Stimulated activated naive CD4-positive, alpha-beta T cell treated with Interleukin-2 at 50 U/mL for 16 hours (primary cell): ENCODE measurements around the gene KPNA2.
"Not testable (repeated sequence)": the region's sequence is repeated elsewhere in the genome, so short reads cannot be mapped to it uniquely, and the experiment has no call there.

Experiments
- DNase-seq: peaks from one replicate; lab custom pipeline; 2025; lab: John Stamatoyannopoulos, UW

KPNA2 gene

GRCh38 chr17:68020409-68020756, 15.2 kb upstream of the KPNA2 start:
- DNase-seq = no peak

GRCh38 chr17:68020791-68021190, 14.7 kb upstream of the KPNA2 start:
- DNase-seq = not testable (repeated sequence)

- no peak for DNase-seq
Measured at GRCh38 chr17:68021963-68022362, 13.6 kb upstream of the KPNA2 start.

- DNase-seq = not testable (repeated sequence)
Measured at GRCh38 chr17:68022547-68022946, 13.0 kb upstream of the KPNA2 start.

- DNase-seq = no peak
Measured at GRCh38 chr17:68029512-68030215, 5.9 kb upstream of the KPNA2 start.

GRCh38 chr17:68033636-68034451, 1.7 kb upstream of the KPNA2 start:
- no peak for DNase-seq

- DNase-seq = no peak
Measured at GRCh38 chr17:68034452-68034776, 1.1 kb upstream of the KPNA2 start.

- peak; percentile 95 for DNase-seq
Measured at GRCh38 chr17:68035131-68035522, 408 bp upstream of the KPNA2 start.

- no peak for DNase-seq
Measured at GRCh38 chr17:68036304-68037147, 991 bp downstream of the KPNA2 start.

GRCh38 chr17:68047153-68047846, 11.8 kb downstream of the KPNA2 start:
- no peak for DNase-seq

GRCh38 chr17:68047890-68048542, 12.5 kb downstream of the KPNA2 start:
- DNase-seq = not testable (repeated sequence)

- DNase-seq = no peak
Measured at GRCh38 chr17:68048996-68049395, 13.5 kb downstream of the KPNA2 start.

GRCh38 chr17:68049812-68050437, 14.4 kb downstream of the KPNA2 start:
- not testable (repeated sequence) for DNase-seq

GRCh38 chr17:68051321-68052312, 16.1 kb downstream of the KPNA2 start:
- DNase-seq = not testable (repeated sequence)

GRCh38 chr17:68052810-68053209, 17.3 kb downstream of the KPNA2 start:
- no peak for DNase-seq

- DNase-seq = no peak
Measured at GRCh38 chr17:68053231-68054013, 17.9 kb downstream of the KPNA2 start.

- no peak for DNase-seq
Measured at GRCh38 chr17:68054296-68054900, 18.9 kb downstream of the KPNA2 start.

- peak; percentile 34 for DNase-seq
Measured at GRCh38 chr17:68057531-68057952, 22.0 kb downstream of the KPNA2 start.

GRCh38 chr17:68060336-68060735, 24.8 kb downstream of the KPNA2 start:
- no peak for DNase-seq
